ENCODE data around the gene MT1E. TPM values are rescaled to one million over a fixed set of nuclear protein-coding genes. Genes with fewer than 3 reads are reported as not detected.
"Not testable (repeated sequence)": the region's sequence is repeated elsewhere in the genome, so short reads cannot be mapped to it uniquely, and the experiment has no call there.

MT1E gene
- total RNA-seq, 1 experiment from 2014 or later, result 50.6 TPM

DNA sequence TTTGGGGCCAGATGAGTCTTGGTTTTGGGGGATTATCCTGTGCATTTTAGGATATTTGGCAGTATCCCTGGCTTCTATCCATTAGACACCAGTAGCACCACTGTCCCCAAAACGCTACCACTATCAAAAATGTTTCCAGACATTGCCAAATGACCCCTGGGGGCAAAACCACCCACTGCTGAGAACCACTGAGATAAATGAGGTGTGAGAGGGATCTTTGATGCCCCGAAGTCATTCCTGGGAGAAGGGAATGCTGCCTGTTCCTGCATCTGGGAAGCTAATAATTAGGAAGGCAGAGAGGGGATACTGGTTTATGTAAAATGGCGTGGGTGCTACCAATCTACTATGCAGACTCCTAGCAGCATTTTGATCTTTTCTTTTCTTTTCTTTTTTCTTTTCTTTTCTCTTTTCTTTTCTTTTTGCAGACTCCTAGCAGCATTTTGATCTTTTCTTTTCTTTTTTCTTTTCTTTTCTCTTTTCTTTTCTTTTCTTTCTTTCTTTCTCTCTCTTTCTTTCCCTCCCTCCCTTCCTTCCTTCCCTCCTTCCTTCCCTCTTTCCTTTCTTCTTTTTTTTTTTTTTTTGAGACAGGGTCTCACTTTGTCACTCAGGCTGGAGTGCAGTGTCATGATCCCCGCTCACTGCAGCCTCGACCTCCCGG, 45.1 kb upstream of the MT1E start:
- POLR2A ChIA-PET (ENCODE audit: low non-redundant PET), result no interaction called here
- CTCF ChIA-PET, result no interaction called here

DNA sequence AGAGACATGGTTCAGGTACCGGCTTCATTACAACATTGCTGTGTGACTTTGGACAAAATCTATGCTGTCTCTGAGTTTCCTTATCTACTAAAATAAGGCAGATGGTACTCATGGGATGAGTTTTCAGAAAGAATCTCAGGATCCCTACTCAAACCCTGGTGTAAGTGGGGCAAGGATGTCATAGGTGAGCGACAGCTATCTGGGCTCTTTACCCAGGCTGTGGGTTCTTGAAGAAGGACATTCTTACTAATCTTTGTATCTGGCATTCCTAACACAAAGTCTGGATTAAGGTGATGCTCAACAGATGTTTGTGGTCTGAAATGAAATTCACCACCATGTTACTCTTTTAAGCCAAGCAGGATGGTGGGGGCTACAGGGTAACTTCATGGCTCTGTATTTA, 42.7 kb upstream of the MT1E start:
- POLR2A ChIA-PET (ENCODE audit: low non-redundant PET); CTCF ChIA-PET; H3K4me3 ChIP-seq (ENCODE audit: low read depth, low read length, poor library complexity, severe bottlenecking); BruUV-seq (replicated peaks); H3K9me3 ChIP-seq (ENCODE audit: low read depth, low read length, poor library complexity, severe bottlenecking); H3K36me3 ChIP-seq (ENCODE audit: insufficient read depth, low read length, poor library complexity, severe bottlenecking); intact Hi-C loops (cut with micrococcal nuclease; ENCODE audit: unreplicated experiment); DNase-seq (ENCODE audit: low spot score); H3K4me1 ChIP-seq (ENCODE audit: insufficient read depth, low read length, poor library complexity, severe bottlenecking); H3K27me3 ChIP-seq (replicated peaks; ENCODE audit: insufficient read depth, low read depth, low read length, poor library complexity); H3K27ac ChIP-seq (ENCODE audit: low read depth, low read length, poor library complexity, severe bottlenecking): not testable (repeated sequence)

More for the DNA sequence above, 45.1 kb upstream of the MT1E start:
- BruUV-seq (replicated peaks), result no TSS peak
- no peaks in the 10 kb centered on the region for H3K4me1 ChIP-seq (ENCODE audit: insufficient read depth, low read length, poor library complexity, severe bottlenecking)
- H3K27ac ChIP-seq (ENCODE audit: low read depth, low read length, poor library complexity, severe bottlenecking), result no peak overlapping the region
- H3K27me3 ChIP-seq (replicated peaks; ENCODE audit: insufficient read depth, low read depth, low read length, poor library complexity), result no peaks in the 10 kb centered on the region
- H3K4me3 ChIP-seq (ENCODE audit: low read depth, low read length, poor library complexity, severe bottlenecking), result no peak overlapping the region
- no peak for TF ChIP-seq EZH2 (IDR thresholded peaks at IDR 0.05; ENCODE audit: borderline replicate concordance, low read depth, low read length, poor library complexity, severe bottlenecking)
- TF ChIP-seq, protein P1, sequence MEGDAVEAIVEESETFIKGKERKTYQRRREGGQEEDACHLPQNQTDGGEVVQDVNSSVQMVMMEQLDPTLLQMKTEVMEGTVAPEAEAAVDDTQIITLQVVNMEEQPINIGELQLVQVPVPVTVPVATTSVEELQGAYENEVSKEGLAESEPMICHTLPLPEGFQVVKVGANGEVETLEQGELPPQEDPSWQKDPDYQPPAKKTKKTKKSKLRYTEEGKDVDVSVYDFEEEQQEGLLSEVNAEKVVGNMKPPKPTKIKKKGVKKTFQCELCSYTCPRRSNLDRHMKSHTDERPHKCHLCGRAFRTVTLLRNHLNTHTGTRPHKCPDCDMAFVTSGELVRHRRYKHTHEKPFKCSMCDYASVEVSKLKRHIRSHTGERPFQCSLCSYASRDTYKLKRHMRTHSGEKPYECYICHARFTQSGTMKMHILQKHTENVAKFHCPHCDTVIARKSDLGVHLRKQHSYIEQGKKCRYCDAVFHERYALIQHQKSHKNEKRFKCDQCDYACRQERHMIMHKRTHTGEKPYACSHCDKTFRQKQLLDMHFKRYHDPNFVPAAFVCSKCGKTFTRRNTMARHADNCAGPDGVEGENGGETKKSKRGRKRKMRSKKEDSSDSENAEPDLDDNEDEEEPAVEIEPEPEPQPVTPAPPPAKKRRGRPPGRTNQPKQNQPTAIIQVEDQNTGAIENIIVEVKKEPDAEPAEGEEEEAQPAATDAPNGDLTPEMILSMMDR (conservative IDR thresholded peaks at IDR 0.05; ENCODE audit: low read depth, low read length), result no peak
- H3K36me3 ChIP-seq (ENCODE audit: insufficient read depth, low read length, poor library complexity, severe bottlenecking), result no peaks in the 10 kb centered on the region
- H3K9me3 ChIP-seq (ENCODE audit: low read depth, low read length, poor library complexity, severe bottlenecking), result no peaks in the 10 kb centered on the region
- intact Hi-C loops (cut with micrococcal nuclease; ENCODE audit: unreplicated experiment), result no loop called here
- DNase-seq (ENCODE audit: low spot score), result no peak

DNA sequence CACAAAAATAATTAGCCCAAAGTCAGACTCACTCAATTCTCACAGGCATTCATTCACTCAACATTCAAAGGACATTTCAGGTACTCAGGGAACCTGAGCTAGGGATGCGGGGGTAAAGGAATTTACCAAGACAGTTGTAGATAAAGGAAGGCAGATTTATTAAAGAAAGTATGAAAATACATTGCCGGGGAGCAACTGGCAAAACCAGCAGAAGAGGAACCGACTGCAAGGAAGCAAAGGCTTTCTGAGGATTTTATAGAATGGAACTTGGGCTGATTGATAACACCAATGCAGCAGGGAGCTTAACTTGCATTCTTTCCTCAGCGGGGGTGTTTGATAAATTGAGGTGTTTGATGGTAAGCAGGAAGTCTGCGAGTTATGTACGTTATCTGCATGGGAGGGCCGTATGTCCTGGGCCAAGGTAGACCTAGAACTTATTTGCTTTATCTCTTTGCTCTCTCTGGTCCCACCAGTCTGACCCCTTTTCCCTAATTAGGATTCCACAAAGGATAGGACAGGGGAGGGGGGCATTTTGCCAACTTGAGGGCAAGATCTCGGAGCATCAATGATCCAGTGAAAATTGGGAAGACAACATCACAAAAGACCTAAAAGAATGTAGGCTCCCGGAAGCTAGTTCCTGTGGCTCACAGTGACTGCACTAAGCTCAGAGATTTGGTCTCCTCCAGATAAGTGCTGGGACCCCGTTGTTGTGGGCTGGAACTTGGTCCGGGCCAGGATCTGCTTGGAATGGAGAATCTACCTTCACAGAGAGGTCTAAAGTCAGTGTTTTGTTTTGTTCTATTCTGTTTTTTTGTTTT, 42.0 kb upstream of the MT1E start:
- no peaks in the 10 kb centered on the region for H3K4me1 ChIP-seq (ENCODE audit: insufficient read depth, low read length, poor library complexity, severe bottlenecking)
- no peak overlapping the region for H3K27ac ChIP-seq (ENCODE audit: low read depth, low read length, poor library complexity, severe bottlenecking)
- ChIA-PET POLR2A (ENCODE audit: low non-redundant PET) (no interaction called here), CTCF (no interaction called here)
- intact Hi-C loops (cut with micrococcal nuclease; ENCODE audit: unreplicated experiment), result no loop called here
- no TSS peak for BruUV-seq (replicated peaks)
- H3K27me3 ChIP-seq (replicated peaks; ENCODE audit: insufficient read depth, low read depth, low read length, poor library complexity), result peaks cover 8% of the 10 kb centered on the region
- no peaks in the 10 kb centered on the region for H3K36me3 ChIP-seq (ENCODE audit: insufficient read depth, low read length, poor library complexity, severe bottlenecking)
- TF ChIP-seq, protein P1 (conservative IDR thresholded peaks at IDR 0.05; ENCODE audit: low read depth, low read length), result no peak
- TF ChIP-seq EZH2 (IDR thresholded peaks at IDR 0.05; ENCODE audit: borderline replicate concordance, low read depth, low read length, poor library complexity, severe bottlenecking), result no peak
- H3K4me3 ChIP-seq (ENCODE audit: low read depth, low read length, poor library complexity, severe bottlenecking), result no peak overlapping the region
- H3K9me3 ChIP-seq (ENCODE audit: low read depth, low read length, poor library complexity, severe bottlenecking), result no peaks in the 10 kb centered on the region
- DNase-seq (ENCODE audit: low spot score), result no peak
